K562 (cell line): ENCODE measurements around the gene TCF12.

Source experiments
- CEBPZ ChIP-seq: fragments of 150-350 bp; IDR thresholded peaks from 2 replicates; pipeline ENCODE4 v1.6.1; 2014; ENCODE audit warnings: low read depth, mild to moderate bottlenecking, low read length, borderline replicate concordance
- EWSR1 ChIP-seq: fragments of 450-650 bp; IDR thresholded peaks from 2 replicates; pipeline ENCODE4 v1.6.1; 2018; ENCODE audit warnings: borderline replicate concordance, mild to moderate bottlenecking, low read depth, moderate library complexity; ENCODE audit not compliant: partially characterized antibody
- HDAC6 ChIP-seq: IDR thresholded peaks from 2 replicates; pipeline ENCODE4 v1.6.1; 2012; ENCODE audit warnings: low read depth, mild to moderate bottlenecking, control low read depth, inconsistent platforms, low read length, moderate library complexity
- HLTF ChIP-seq: fragments of 450-650 bp; IDR thresholded peaks from 2 replicates; pipeline ENCODE4 v1.6.1; 2016
- MXI1 ChIP-seq: IDR thresholded peaks from 2 replicates; pipeline ENCODE4 v1.6.1; 2011; ENCODE audit warnings: low read depth, mild to moderate bottlenecking, improper control_type of control experiment, low read length
- POLR2A ChIP-seq: fragments of 450-650 bp; conservative IDR thresholded peaks from 2 replicates; pipeline ENCODE4 v1.6.1; 2016
- PRDM10 ChIP-seq: fragments of 450-650 bp; IDR thresholded peaks from 2 replicates; pipeline ENCODE4 v1.6.1; 2018; ENCODE audit not compliant: partially characterized antibody
- ZNF639 ChIP-seq, 2 experiments: fragments of 200-800 bp in 1 of 2; sonication (Bioruptor generic) in 1 of 2; sonication (generic) in 1 of 2; formaldehyde crosslinking in 1 of 2; IDR thresholded peaks in 1 of 2; conservative IDR thresholded peaks in 1 of 2; 2 replicates each; pipeline versions ENCODE4 v1.5.0 to v1.6.1; 2016 to 2020; ENCODE audit warnings: missing compliant biosample characterization in 1 of 2, missing genetic modification characterization in 1 of 2, missing genetic modification reagents in 1 of 2
- TF ChIP-seq, protein P1 (sequence below), 3 experiments: IDR thresholded peaks in 2 of 3; conservative IDR thresholded peaks in 1 of 3; 2 replicates each; pipeline ENCODE4 v1.5.1; 2011 to 2012; ENCODE audit warnings: low read length in 3 of 3, mild to moderate bottlenecking in 3 of 3, control low read depth in 2 of 3, improper control_type of control experiment in 1 of 3, inconsistent platforms in 1 of 3, low read depth in 1 of 3, mixed read lengths in 1 of 3, moderate library complexity in 1 of 3; ENCODE audit not compliant: insufficient read depth in 2 of 3

DNA sequence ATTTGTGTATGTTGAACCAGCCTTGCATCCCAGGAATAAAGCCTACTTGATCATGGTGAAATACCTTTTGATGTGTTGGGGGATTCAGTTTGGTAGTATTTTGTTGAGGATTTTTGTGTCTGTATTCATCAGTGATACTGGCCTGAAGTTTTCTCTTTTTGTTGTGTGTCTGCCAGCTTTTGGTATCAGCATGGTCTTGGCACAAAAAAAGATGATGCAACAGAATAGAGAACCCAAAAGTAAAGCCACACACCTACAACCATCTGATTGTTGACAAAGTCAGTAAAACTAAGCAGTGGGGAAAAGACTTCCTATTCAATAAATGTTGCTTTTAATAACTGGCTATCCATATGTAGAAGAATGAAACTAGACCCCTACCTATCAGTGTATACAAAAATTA, 77.6 kb downstream of the TCF12 start:
- TF ChIP-seq, protein P1, sequence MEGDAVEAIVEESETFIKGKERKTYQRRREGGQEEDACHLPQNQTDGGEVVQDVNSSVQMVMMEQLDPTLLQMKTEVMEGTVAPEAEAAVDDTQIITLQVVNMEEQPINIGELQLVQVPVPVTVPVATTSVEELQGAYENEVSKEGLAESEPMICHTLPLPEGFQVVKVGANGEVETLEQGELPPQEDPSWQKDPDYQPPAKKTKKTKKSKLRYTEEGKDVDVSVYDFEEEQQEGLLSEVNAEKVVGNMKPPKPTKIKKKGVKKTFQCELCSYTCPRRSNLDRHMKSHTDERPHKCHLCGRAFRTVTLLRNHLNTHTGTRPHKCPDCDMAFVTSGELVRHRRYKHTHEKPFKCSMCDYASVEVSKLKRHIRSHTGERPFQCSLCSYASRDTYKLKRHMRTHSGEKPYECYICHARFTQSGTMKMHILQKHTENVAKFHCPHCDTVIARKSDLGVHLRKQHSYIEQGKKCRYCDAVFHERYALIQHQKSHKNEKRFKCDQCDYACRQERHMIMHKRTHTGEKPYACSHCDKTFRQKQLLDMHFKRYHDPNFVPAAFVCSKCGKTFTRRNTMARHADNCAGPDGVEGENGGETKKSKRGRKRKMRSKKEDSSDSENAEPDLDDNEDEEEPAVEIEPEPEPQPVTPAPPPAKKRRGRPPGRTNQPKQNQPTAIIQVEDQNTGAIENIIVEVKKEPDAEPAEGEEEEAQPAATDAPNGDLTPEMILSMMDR (IDR thresholded peaks at IDR 0.05 in 2 of 3, conservative IDR thresholded peaks at IDR 0.05 in 1 of 3; ENCODE audit: insufficient read depth in 2 of 3, low read depth in 1 of 3, low read length in 3 of 3) = no peak
- TF ChIP-seq POLR2A (no peak), HLTF (no peak), PRDM10 (no peak), ZNF639 (CRISPR knock-in tag; conservative IDR thresholded peaks at IDR 0.05 in 1 of 2, IDR thresholded peaks at IDR 0.05 in 1 of 2) (no peak), HDAC6 (no peak), CEBPZ (no peak), MXI1 (no peak), EWSR1 (no peak)
